ENCODE measurements around the gene SAMD4A.

The SAMD4A gene

GRCh38 chr14:54667026-54667744 is 100.3 kb downstream of the SAMD4A start:
- TF ChIP-seq TEAD4 (IDR thresholded peaks at IDR 0.05) = no peak
- TF ChIP-seq TAF1 (IDR thresholded peaks at IDR 0.05; ENCODE audit: low read depth) = no peak
- TF ChIP-seq ZBTB7A (IDR thresholded peaks at IDR 0.05; ENCODE audit: low read depth) = no peak
- TF ChIP-seq TCF12 (IDR thresholded peaks at IDR 0.05; ENCODE audit: low read depth) = no peak
- TF ChIP-seq MAX (IDR thresholded peaks at IDR 0.05) = no peak
- no peak for TF ChIP-seq EGR1 (IDR thresholded peaks at IDR 0.05)
- no peak for TF ChIP-seq USF1 (IDR thresholded peaks at IDR 0.05)
- TF ChIP-seq YY1 (IDR thresholded peaks at IDR 0.05; ENCODE audit: low read depth) = no peak
- TF ChIP-seq CEBPB (IDR thresholded peaks at IDR 0.05) = no peak
- no peak for TF ChIP-seq CREB1 (IDR thresholded peaks at IDR 0.05; ENCODE audit: low read depth)
- TF ChIP-seq, protein P1, sequence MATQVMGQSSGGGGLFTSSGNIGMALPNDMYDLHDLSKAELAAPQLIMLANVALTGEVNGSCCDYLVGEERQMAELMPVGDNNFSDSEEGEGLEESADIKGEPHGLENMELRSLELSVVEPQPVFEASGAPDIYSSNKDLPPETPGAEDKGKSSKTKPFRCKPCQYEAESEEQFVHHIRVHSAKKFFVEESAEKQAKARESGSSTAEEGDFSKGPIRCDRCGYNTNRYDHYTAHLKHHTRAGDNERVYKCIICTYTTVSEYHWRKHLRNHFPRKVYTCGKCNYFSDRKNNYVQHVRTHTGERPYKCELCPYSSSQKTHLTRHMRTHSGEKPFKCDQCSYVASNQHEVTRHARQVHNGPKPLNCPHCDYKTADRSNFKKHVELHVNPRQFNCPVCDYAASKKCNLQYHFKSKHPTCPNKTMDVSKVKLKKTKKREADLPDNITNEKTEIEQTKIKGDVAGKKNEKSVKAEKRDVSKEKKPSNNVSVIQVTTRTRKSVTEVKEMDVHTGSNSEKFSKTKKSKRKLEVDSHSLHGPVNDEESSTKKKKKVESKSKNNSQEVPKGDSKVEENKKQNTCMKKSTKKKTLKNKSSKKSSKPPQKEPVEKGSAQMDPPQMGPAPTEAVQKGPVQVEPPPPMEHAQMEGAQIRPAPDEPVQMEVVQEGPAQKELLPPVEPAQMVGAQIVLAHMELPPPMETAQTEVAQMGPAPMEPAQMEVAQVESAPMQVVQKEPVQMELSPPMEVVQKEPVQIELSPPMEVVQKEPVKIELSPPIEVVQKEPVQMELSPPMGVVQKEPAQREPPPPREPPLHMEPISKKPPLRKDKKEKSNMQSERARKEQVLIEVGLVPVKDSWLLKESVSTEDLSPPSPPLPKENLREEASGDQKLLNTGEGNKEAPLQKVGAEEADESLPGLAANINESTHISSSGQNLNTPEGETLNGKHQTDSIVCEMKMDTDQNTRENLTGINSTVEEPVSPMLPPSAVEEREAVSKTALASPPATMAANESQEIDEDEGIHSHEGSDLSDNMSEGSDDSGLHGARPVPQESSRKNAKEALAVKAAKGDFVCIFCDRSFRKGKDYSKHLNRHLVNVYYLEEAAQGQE (IDR thresholded peaks at IDR 0.05; ENCODE audit: low read depth) = no peak
- TF ChIP-seq RAD21 (IDR thresholded peaks at IDR 0.05; ENCODE audit: low read depth) = no peak
- TF ChIP-seq EP300 (IDR thresholded peaks at IDR 0.05; ENCODE audit: borderline replicate concordance) = no peak
- TF ChIP-seq FOXM1 (IDR thresholded peaks at IDR 0.05; ENCODE audit: borderline replicate concordance, low read depth) = no peak
- TF ChIP-seq NFIC (IDR thresholded peaks at IDR 0.05) = no peak

DNA sequence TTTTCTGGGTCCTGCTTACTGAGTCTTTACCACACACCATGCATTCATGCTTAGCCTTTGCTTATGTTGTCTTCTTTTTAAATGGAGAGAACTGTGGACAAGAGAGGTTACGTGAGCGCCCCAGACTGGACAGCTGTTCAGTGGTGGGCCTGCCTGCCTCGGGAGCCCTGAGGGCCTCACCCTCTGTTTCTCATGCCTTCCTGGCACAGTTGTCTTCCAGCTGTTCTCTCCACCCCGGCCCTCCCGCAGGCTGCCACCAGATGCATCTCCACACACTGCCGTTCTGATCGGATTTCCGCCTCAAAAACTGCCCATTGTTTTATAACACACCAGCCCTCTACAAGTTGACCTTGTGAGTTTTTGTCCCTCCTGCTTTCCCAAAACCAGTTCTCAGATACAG is 100.8 kb downstream of the SAMD4A start:
- TF ChIP-seq, protein P1 (IDR thresholded peaks at IDR 0.05; ENCODE audit: low read depth) = no peak
- TF ChIP-seq ZBTB7A (IDR thresholded peaks at IDR 0.05; ENCODE audit: low read depth) (no peak), TAF1 (IDR thresholded peaks at IDR 0.05; ENCODE audit: low read depth) (no peak), NFIC (IDR thresholded peaks at IDR 0.05) (no peak), EGR1 (IDR thresholded peaks at IDR 0.05) (no peak), YY1 (IDR thresholded peaks at IDR 0.05; ENCODE audit: low read depth) (no peak), MAX (IDR thresholded peaks at IDR 0.05) (no peak), EP300 (IDR thresholded peaks at IDR 0.05; ENCODE audit: borderline replicate concordance) (no peak), TEAD4 (IDR thresholded peaks at IDR 0.05) (no peak), RAD21 (IDR thresholded peaks at IDR 0.05; ENCODE audit: low read depth) (no peak), CREB1 (IDR thresholded peaks at IDR 0.05; ENCODE audit: low read depth) (no peak)

DNA sequence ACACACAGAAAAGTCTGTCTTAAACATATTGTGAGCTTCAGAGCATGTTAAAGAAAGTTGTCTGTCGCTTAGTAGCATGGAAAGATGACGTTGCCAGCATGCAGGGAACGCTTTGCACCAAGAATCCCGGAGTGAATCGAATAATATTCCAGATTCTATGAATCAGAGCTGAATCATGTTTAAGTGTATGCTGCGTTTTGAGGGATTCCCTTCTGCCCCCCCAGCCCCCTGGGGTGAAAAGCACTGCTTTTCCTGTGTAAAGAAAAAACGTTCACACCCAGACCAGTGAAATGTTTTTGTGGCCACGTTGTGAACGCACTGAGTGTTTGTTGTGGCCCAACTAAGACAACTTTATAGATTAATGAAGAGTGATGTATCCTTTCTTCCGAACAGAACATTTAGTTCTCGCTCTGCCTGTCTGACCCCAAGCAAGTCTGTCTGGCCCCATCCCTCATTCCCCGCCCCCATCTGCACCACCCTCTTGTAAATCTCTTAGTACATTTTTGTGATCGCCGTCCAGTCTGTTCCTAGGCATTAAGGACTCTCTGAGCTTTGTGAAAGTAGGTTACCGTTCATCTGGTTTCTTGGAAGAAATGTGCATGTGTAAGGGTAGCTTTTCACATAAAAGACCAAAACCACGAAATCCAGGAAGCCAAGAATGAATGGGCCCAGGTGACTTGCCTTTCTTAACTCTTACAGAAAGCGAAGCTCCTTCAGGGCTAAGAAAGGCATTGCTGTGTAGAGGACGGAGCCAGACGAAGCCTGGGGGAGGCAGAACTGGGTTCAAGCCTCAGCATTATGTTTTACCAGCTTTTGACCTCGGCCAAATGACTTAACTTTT is 103.0 kb downstream of the SAMD4A start:
- TF ChIP-seq NFIC (IDR thresholded peaks at IDR 0.05) = no peak
- no peak for TF ChIP-seq EGR1 (IDR thresholded peaks at IDR 0.05)
- no peak for TF ChIP-seq RAD21 (IDR thresholded peaks at IDR 0.05; ENCODE audit: low read depth)
- no peak for TF ChIP-seq ZBTB7A (IDR thresholded peaks at IDR 0.05; ENCODE audit: low read depth)
- TF ChIP-seq YY1 (IDR thresholded peaks at IDR 0.05; ENCODE audit: low read depth) = no peak
- no peak for TF ChIP-seq TCF12 (IDR thresholded peaks at IDR 0.05; ENCODE audit: low read depth)
- TF ChIP-seq CREB1 (IDR thresholded peaks at IDR 0.05; ENCODE audit: low read depth) = no peak
- TF ChIP-seq TEAD4 (IDR thresholded peaks at IDR 0.05) = no peak
- TF ChIP-seq EP300 (IDR thresholded peaks at IDR 0.05; ENCODE audit: borderline replicate concordance) = no peak
- TF ChIP-seq, protein P1 (IDR thresholded peaks at IDR 0.05; ENCODE audit: low read depth) = no peak

DNA sequence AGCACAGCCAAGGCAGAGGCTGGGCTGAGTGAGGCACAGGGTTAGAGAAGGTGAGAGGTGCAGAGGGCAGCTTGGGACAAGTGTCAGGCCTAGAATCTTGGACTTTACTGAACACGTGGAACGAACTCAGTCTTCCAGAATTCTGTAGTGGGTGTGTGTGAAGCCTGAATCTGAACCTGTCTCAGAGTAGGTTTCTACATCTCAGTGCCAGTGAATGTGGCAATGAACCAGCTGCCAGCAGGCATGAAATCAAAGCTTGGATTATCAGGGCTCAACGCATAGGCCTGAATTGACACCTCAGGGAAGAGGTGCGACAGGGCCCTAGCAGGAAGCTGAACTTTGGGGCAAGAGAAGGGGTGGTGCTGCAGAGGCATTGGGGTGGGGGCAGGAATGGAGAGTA is 104.6 kb downstream of the SAMD4A start:
- TF ChIP-seq, protein P1 (IDR thresholded peaks at IDR 0.05; ENCODE audit: low read depth) = no peak
- no peak for TF ChIP-seq RAD21 (IDR thresholded peaks at IDR 0.05; ENCODE audit: low read depth)
- no peak for TF ChIP-seq YY1 (IDR thresholded peaks at IDR 0.05; ENCODE audit: low read depth)

All from Ishikawa (cell line).